H1 (cell line): Measurements from ENCODE around the gene TMEM266. TPM values are rescaled to one million over a fixed set of nuclear protein-coding genes. Genes with fewer than 3 reads are reported as not detected.

Source experiments
- CHD2 ChIP-seq: IDR thresholded peaks from 2 replicates; pipeline ENCODE4 v1.6.1; 2012; ENCODE audit warnings: low read length, improper control_type of control experiment
- PHF8 ChIP-seq: fragments of 200-600 bp; sonication (generic); conservative IDR thresholded peaks from 2 replicates; pipeline ENCODE4 v1.7.1; 2012; ENCODE audit warnings: low read depth, mild to moderate bottlenecking, inconsistent platforms, low read length, moderate library complexity
- RAD21 ChIP-seq, 2 experiments: IDR thresholded peaks in 1 of 2; conservative IDR thresholded peaks in 1 of 2; 2 replicates each; pipeline ENCODE4 v1.6.1; 2011; ENCODE audit warnings: low read depth in 2 of 2, low read length in 2 of 2, improper control_type of control experiment in 1 of 2, inconsistent platforms in 1 of 2, mild to moderate bottlenecking in 1 of 2, moderate library complexity in 1 of 2
- RBBP5 ChIP-seq: IDR thresholded peaks from 2 replicates; pipeline ENCODE4 v1.7.1; 2012; ENCODE audit warnings: low read depth, mild to moderate bottlenecking, inconsistent platforms, low read length, moderate library complexity, borderline replicate concordance
- SIX5 ChIP-seq: IDR thresholded peaks from 2 replicates; pipeline ENCODE4 v1.6.1; 2011; ENCODE audit warnings: mild to moderate bottlenecking, low read depth, low read length
- SP2 ChIP-seq: IDR thresholded peaks from 2 replicates; pipeline ENCODE4 v1.6.1; 2012; ENCODE audit warnings: mild to moderate bottlenecking, low read length, inconsistent platforms
- TCF12 ChIP-seq: IDR thresholded peaks from 2 replicates; pipeline ENCODE4 v1.6.1; 2011; ENCODE audit warnings: low read depth, mild to moderate bottlenecking, low read length
- polyA plus RNA-seq, 7 experiments: library from polyadenylated mRNA; depleted of rRNA in 3 of 7; stranded (reverse) in 5 of 7; unstranded in 2 of 7; fragments of >200 nt in 5 of 7; fragments of 200-250 nt in 2 of 7; gene quantifications; 1 replicate in 5 of 7; 2 replicates in 1 of 7; 4 replicates in 1 of 7; pipeline versions ENCODE4 v1.2.1 to v1.2.3, GENCODE V29; 2011 to 2013; ENCODE audit warnings: missing spikeins in 2 of 7, mixed read lengths in 2 of 7
- total RNA-seq: library from RNA; stranded (reverse); fragmentation: NEBNext Ultra II Directional; extraction: Animal tissue kit (Norgen Biotek cat#: 25700); gene quantifications from 2 replicates; pipeline ENCODE4 v1.2.1, GENCODE V29; 2021
- TF ChIP-seq, protein P1 (sequence below): IDR thresholded peaks from 2 replicates; pipeline ENCODE4 v1.6.1; 2012; ENCODE audit warnings: low read length, inconsistent platforms
- TF ChIP-seq, protein P2 (sequence below): IDR thresholded peaks from 2 replicates; pipeline ENCODE4 v1.6.1; 2011; ENCODE audit warnings: low read depth, mild to moderate bottlenecking, low read length; ENCODE audit not compliant: insufficient read depth

Gene TMEM266
- total and polyA plus RNA-seq, 2 of the 8 experiments (the other 6 are each of a cell fraction or from before 2014, with no cell fraction given) = 2.6 TPM

DNA sequence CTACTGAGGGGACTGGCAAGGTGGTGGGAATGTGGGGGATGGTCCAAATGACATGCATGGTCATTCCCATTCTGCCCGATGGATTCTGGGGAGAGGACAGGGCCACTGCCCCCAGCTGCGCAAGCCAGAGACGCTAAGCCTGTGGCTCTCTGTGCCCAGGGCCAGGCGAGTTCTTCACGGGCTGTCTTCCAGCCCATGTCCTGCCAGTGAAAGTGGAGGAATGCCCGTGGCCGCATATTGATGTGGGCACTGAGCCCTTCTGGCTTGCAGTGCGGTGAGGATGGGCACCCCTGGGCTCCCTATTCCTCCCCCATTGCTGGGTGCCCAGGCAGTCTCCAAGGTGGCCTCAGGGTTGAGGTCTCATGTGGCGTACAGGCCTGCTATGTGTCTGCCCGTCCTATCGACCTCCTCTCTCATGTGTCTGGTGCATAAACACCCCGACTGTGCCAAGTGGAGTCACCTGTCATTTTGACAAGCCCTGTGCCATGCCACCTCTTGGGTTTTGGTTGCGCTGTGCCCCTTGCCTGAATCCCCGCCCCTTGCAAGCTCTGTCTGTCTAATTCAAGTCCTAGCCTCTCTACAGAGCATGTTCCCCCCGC is 116.8 kb downstream of the TMEM266 start (continued):
- no peak for TF ChIP-seq CHD2
- TF ChIP-seq, protein P1, sequence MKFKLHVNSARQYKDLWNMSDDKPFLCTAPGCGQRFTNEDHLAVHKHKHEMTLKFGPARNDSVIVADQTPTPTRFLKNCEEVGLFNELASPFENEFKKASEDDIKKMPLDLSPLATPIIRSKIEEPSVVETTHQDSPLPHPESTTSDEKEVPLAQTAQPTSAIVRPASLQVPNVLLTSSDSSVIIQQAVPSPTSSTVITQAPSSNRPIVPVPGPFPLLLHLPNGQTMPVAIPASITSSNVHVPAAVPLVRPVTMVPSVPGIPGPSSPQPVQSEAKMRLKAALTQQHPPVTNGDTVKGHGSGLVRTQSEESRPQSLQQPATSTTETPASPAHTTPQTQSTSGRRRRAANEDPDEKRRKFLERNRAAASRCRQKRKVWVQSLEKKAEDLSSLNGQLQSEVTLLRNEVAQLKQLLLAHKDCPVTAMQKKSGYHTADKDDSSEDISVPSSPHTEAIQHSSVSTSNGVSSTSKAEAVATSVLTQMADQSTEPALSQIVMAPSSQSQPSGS = no peak
- TF ChIP-seq TCF12 = no peak
- no peak for TF ChIP-seq SIX5
- TF ChIP-seq PHF8 = no peak
- TF ChIP-seq, protein P2, sequence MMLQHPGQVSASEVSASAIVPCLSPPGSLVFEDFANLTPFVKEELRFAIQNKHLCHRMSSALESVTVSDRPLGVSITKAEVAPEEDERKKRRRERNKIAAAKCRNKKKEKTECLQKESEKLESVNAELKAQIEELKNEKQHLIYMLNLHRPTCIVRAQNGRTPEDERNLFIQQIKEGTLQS = no peak
- TF ChIP-seq RBBP5 = no peak
- TF ChIP-seq SP2 = no peak
- TF ChIP-seq RAD21 (IDR thresholded peaks at IDR 0.05 in 1 of 2, conservative IDR thresholded peaks at IDR 0.05 in 1 of 2; ENCODE audit: low read depth in 2 of 2, low read length in 2 of 2) = no peak
- TF ChIP-seq, all 59 proteins: peak for 0
